HG03342 (cell line): ENCODE results near the gene NPHP4.

Source experiments
- ATAC-seq: cut with Tn5 transposase; IDR thresholded peaks from one replicate; pipeline ENCODE4 v1.9.1; 2021; ENCODE audit warnings: mild to moderate bottlenecking, moderate library complexity; ENCODE audit not compliant: unreplicated experiment

The NPHP4 gene

DNA sequence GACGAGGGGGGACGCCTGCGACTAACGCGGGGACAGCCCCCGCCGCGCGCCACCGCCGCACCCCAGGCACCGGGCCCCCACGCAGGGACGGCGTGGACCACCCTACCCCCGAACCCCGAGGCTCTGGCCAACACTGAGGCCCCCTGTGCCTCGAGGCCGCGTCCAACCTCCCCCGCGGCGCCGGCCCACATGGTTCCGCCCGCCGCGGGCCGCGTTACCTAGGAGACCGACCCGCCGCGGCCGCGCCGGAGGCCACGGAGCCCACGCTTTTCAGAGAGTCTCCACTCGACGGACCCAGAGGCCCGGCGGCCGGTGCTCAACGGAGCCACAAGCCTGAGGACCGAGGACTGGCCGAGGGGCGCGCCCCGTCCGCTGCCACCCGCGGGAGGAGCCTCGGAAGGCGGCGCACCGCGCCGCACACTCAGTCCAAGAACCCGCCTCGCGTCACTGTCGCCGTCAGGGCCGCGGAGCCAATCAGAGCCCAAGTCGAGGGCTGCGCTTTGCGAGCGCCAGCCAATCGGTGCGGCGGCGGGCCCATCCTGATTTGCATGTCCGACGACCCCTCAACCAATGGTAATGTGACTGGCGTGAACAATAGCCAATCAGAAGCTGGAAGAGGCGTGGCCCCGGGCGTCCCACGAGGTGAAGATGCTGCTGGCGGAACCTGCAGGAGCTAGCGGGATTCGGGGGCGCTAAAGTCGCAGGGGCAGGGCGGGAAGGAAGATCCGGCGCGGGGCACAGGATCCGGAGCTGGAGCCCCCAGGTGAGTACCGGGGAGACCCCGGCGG, at the start of gene NPHP4:
Gene NPHP4, minus strand, starts transcription at position 400 of the 788 bp plus-strand sequence. CDS start 6,136 bp downstream, outside the sequence.
- ATAC-seq, result peak; percentile 87

DNA sequence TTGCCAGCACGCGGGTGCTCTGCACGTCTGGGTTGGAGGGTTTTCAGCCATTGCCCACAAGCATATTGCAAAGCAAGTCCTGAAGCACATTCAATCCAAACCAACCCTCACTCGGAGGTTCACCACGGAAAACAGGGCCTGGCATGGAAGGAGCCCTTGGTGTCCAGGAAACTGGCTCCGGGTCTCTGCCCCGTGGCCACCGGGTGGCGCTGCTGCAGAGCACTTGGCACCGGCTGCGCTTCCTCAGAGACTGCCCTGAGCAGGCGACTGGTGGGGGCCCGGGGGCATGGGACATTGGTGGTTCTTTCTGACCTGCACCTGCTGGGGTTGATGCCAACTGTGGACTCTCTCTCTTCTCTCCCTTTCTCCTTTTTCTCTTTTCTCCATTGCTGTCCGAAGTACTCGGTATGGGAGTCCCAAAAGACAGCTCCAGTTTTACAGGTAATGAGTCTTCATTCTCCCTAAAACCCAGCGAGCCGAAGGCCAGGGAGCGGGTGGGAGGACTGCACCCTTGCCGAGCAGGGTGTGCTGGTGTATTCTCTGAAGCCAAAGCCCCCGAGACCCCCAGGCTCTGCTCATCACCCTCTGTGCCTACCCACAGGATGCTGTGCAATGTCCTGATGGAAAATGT, 49.3 kb upstream of the NPHP4 start:
- no peak for ATAC-seq

DNA sequence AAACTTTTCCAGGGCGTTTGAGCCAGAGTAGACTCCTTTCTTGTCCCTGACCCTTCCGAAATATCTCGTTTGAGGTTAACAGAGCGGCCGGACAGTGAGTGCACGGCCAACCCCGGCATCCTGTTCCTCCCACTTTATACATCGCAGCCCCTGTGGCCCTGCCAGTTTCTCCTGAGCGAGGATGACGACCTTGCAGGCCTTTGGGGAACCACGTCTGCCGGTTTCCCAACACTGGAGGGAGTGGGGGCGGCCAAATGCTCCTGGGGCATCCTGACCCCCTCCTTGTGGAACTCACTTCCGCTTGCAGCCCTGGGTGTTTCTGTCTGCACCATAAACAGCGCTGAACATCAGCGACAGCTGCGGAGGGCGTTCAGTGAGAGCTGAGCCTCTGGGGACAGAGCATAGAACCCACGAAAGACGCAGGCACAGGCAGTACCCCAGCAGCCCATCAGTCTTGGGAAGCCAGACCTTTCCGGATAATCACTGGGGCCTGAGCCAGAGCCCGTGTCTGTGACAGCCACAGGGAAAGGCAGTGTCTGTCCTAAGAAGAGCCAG, 48.7 kb upstream of the NPHP4 start:
- no peak for ATAC-seq

DNA sequence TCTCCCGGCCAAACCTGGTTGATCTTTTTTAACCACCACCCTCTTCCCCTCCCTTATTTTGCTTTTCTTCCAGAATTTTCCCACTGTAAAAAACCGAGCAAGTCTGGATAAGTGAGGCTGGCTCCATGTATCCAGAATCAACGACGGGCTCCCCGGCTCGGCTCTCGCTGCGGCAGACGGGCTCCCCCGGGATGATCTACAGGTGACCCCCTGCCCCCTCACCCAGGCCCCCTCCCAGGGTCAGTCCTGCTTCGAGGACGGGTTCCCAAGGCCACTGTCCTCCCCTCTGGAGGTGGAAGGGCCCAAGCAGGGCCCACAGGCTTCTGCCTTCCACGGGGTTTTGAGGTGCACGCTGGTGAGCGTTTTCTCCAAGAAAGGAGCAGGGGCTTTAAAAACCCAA, 48.2 kb upstream of the NPHP4 start:
- ATAC-seq, result no peak

DNA sequence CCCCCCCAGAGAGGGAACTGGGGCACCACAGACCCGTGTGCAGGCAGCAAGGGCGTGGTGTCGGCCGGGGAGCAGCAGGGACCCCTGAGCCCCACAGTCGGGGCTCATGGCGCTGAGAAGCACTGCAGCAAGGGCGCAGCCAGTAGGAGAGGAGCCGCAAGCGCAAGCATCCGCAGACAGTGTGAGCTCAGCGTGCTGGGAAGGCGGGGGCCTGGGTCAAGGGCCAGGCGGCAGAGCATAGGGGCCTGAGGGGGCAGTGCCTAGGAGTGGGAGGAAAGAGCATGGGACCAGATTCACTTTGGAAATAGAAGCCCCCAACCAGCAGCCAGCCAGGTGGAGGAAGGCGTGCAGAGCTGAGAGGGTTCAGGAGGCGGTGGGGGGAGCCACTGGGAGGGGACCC, 46.8 kb upstream of the NPHP4 start:
- no peak for ATAC-seq

DNA sequence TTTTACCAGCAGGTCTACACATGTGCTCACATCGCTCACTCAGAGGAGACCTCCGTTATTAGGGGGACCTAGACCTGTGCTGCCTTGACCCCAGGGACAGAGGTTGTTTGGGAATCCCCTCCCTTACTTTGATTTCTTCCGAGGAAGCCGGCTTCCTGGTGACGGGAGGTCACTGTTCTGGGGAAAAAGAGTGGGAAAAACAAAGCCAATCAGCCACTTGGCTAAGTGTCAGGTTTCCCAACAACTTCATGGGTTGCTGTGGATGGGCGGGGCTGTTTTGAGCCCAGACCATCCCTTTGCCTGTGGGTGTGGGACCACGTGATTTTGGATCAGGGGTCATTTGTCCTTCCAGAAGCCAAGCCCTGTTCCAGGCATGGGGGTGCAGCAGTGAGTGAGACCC, 46.4 kb upstream of the NPHP4 start:
- ATAC-seq, result no peak

DNA sequence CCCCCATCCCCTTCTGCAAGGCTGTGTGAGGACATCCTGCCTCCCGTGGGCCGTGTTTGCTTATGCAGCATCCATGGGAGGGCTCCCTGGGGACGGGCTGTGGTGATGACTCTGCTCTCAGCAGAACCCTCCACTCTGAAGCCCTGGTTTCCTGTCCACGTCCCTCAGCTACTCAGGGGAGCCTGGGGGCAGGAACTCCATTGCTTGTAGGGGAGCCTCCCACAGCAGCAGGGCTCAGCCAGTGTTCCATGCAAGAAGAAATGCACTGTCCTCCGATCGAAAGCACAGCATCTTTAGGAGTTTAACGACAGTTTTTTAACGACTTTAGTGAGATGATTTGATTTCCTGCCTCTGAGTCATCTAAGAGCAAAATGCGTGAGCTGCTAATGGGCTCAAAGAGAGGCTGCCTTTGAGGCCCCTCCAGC, 45.1 kb upstream of the NPHP4 start:
- peak; percentile 78 for ATAC-seq

DNA sequence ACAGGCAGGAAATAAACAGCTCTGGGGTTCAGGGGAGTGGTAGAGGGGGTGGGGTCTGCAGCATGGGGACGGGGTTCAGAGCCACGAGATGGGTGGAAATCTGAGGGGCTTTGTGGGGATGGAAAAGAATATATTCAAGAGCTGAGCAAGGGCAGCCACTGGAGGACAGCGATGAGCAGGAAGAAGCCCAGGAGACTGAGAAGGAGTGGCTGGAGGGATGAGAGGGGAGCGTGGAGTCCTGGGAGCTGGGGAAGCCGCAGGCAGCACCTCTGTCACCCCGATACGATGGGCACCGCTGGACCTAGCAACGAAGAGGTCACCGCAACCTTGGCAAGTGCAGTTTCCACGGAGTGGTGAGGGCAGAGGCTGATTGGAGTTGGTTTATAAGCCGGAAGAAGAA, 43.5 kb upstream of the NPHP4 start:
- no peak for ATAC-seq

DNA sequence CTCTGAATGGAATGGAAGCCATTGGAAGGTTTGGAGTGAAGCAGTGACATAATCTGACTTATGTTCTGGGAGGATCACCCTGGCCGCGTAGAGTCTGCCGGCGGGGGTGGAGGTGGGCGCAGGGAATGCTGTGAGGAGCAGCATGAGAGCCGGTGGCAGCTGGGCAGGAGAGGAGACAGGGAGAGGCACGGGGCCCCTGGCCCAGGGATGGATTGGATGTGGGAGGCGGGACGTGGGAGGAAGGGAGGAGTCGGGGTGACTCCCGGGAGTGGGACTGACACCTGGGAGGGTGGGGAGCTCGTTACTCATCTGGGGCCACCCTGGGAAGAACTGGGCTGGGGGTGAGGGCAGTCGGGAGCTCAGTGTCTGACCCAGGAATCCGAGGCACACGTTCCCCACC, 43.1 kb upstream of the NPHP4 start:
- no peak for ATAC-seq

DNA sequence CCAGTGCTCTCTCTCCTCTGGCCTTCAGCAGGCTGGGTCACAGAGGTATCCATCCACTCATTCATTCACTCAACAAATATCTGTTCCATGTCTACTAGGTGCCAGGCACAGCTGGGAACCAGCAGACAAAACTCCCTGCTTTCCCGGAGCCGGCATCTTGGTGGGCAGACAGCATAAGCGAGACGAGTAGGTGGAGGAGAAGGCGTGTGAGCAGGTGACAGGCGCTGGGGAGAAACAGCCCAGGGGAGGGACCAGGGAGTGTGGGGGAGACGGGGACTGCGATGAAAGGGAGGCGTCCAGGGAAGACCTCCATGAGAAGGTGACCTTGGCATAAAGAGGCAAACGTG, 42.5 kb upstream of the NPHP4 start:
- no peak for ATAC-seq

DNA sequence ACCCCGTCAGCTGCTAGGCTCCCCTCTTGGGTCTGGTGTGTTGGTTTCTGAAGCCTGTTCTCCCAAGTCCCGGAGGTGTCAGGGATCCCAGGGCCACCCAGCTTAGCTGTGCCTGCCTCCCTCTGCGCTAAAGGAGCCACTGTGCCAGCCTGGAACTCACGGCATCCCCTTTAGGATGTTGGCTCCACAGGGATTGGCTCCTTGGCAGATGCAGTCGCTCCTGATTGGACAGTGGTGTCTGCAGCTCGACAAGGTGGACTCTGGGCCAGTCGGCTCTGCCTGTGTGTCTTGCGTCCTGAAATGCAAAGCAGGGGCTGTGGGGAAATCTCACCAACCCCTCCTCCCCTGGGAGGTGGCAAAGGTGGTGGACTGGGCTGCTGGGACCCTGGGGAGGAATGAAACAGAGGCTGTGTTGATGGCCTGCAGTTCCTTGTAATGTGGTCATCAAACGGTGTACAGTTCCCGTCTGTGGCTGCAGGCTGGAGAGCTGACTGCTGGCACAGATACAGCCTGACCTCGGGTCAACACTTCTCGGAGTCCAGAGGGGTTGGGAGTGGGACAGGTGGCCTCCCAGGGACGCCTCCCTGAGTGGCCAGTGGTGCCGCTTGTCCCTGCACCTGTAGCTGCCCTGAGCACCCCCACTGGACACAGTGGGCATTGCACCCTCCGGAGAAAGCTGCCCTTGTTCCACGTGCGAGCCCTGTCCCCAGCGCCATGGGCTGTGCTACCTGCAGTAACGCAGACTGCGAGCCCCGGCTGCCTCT, 41.9 kb upstream of the NPHP4 start:
- no peak for ATAC-seq

DNA sequence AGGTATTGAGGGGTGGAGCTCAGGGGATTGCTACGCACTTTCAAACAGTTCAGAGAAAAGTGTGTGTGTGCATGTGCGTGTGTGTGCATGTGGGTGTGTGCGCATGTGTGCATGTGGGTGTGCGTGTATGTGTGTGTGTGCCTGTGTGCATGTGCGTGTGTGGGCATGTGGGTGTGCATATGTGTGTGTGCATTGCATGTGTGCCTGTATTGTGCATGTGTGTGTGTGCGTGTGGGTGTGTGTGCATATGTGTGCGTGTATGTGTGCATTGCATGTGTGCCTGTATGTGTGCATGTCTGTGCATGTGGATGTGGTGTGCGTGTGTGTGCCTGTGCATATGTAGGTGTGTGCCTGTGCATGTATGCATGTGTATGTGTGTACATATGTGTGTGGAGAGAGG, 40.9 kb upstream of the NPHP4 start:
- ATAC-seq, result no peak

DNA sequence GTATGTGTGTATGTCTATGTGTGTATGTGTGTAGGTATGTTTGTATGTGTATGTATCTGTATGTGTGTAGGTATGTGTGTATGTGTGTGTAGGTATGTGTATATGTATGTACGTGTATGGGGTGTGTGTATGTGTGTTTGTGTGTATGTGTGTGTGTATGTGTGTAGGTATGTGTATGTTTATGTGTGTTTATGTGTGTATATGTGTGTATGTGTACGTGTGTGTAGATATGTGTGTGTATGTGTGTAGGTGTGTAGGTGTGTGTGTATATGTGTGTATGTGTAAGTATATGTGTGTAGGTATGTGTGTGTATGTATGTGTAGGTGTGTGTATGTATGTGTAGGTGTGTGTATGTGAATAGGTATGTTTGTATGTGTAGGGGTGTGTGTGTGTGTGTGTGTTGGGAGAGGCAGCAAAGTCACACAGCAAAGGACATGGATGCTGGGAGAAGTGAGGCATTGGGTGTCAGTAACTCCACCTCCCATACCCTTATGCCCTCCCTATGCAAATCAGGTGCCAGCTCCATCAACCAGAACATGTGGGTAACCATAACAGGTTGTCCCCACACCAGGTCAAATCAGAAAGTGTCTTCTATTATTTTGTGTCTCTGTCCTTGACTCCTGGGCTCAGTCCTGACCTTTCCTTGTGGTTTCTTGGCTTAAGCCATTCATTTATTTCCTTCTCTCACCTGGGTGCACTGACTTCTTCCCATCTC, 38.5 kb upstream of the NPHP4 start:
- ATAC-seq, result no peak

DNA sequence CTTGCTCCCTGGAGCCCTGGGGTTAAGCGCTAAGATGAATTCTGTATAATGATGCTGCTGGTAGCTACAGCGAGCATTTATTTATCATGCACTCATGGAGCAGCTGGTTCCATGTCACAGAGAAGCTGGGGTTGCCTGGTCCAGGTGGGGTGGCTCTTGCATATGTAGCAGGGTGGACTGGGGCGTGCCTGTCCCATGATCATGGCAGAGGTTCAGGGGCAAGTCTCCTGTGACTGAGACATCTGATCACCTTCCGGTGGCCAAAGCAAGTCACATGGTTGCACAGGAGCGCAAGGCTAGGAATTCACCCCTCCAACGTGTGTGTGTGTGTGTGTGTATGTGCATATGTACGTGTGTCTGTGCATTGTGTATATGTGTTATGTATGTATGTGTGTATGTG, 37.9 kb upstream of the NPHP4 start:
- ATAC-seq, result no peak

DNA sequence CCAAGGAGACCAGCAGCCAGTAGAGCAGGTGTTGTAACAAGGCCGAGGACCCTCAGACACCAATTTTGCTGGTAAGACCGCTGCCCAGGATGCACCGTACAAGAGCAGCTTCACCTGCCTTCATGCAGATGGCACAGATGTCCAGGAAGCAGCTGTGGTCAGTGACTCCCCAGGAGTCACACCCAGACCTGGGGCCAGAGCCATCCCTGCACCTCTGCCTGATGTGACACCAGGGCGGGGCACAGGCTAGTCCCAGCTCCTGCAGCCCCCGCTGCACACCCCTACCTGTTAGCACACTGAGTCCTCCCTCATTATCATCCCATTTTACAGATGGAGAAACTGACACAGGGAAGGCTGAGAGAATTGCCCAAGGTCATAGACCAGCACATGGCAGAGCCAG, 37.1 kb upstream of the NPHP4 start:
- no peak for ATAC-seq

DNA sequence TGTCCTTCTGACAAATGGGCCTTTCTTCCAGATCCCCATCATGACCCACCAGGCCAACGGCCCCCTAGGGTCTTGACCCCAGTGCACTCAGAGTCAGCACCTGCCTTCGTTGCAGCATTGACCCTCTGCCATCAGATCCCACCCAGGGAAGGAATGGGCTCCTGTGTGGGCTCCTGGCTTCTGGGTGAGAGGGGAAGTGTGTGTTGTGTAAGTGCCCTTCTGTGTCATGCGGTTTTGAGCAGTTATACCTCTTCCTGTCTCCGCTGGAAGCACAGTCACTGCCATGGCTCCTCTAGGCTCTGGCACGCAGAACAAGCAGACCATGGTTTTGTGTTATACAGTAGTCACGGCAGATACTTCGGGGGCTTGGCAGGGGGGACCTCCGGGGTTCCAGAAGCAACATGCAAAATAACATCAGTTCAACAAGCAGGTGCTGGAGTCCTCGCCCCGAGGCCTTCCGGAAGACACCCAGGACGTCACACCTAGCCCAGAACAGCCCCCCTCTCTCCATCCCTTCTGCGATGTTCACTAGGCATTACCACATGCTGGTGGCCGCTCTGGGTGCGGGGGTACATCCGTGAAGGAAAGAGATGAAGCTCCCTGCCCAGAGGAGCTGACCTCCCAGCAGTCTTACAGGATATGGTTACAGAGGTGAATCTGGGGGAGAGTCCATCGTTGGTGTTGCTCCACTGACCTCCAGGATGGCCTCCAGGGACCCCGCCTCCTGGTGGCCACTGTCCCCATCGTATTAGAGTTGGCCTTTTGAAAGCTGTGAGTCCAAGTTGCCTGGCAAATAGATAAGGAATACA, 36.0 kb upstream of the NPHP4 start:
- ATAC-seq, result peak; percentile 21

DNA sequence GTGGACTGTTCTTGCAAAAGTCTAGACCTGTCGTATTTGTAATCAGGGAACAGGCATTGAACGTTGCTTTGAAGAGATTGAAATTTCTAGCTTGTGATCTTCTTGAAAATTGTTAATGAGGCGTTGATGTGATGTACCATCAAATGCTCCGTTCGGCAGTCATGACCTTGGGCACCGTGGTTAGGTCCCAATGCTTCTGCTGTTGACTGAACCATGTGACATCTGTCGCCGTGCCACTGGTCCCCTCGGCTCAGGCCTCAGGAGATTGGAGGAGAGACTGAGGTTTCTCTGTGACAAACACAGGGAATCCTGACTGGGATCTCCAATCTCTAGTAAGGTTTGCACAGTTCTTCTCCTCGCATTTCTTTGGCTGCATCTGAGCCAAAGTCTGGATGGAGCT, 35.4 kb upstream of the NPHP4 start:
- ATAC-seq, result no peak

DNA sequence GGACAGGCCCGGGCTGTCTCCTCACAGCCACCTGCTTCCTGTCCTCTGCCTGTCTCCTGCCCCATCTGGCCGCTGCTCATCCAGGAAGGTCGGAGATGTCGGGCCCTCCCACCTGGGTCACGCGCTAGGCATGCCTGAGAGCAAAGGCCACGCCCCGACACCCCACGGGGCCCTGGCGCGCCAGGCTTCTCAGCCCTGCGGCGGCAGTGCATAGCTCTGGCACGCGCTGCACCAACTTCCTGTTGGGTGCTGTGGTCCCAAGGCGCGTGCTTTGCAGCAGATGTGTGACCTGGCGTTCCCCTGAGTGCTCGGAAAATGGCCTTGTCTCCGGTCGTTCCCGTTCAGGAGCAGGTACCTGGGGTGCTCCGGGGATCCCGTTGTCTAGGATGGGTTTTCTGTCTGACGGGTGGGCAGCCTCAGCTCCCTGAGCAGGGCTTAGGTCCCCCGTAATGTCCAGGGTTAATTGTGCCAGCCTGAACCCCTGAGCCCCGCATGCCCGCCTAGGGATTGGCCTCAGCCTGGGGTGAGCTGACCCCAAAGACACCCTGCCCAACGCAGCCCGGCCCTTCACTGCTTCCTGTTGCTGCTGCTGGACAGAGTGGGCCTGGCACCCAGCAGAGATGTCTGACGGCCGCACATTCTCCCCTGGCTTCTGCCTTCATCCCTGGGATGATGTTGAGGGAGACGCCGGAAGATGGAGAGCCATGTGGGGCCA, 34.0 kb upstream of the NPHP4 start:
- peak; percentile 85 for ATAC-seq

DNA sequence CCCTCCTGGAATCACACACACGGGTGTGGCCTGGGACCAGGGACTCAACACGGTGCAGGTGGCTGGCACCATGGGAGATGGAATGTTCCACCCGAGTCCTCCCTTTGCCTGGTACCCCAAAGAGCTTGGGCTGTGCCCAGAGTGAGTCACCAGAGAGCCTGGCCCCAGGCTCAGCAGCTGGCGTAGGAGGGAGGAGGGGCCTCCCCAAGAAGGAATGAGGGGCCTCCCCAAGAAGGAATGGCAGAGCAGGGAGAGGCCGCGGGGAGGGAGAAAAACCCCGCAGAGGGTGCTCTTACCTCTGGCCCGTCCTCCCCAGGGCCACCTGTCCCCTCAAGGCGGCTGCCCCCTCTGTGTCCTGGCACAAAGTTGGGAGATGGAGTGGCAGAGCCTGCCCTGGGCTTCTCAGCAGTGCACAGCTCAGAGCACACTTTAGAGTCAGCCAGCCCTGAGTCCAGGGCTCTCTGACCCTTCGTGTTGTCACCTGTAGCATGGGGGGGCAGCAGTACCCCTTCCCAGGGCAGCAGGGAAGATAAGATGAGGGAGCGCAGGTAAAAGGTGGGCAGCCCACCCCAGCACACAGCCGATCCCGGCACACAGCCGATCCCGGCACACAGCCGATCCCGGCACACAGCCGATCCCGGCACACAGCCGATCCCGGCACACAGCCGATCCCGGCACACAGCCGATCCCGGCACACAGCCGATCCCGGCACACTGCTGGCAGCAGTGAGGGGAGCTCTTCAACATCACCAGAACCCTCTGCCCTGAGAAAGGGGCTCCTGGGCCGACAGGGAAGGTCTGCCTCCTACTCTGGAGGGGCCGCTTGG, 33.3 kb upstream of the NPHP4 start:
- ATAC-seq, result no peak
